NCI-H128 (cell line): ENCODE results near the gene NEK7.
"Not testable (repeated sequence)": the region's sequence is repeated elsewhere in the genome, so short reads cannot be mapped to it uniquely, and the experiment has no call there.

Experiments
- DNase-seq: peaks from one replicate; lab custom pipeline; 2025; ENCODE audit not compliant: unreplicated experiment; lab: John Stamatoyannopoulos, UW

The NEK7 gene

GRCh38 chr1:198156745-198157240 lies at the start of gene NEK7:
Gene NEK7, plus strand, starts transcription at chr1:198156998. Its CDS starts 75,583 bp downstream, at chr1:198232581.
- peak; percentile 73 for DNase-seq

GRCh38 chr1:198107091-198107501 lies 49.7 kb upstream of the NEK7 start:
- no peak for DNase-seq

- no peak for DNase-seq
Observed at GRCh38 chr1:198108636-198109370, 48.0 kb upstream of the NEK7 start.

GRCh38 chr1:198109371-198109715 lies 47.5 kb upstream of the NEK7 start:
- DNase-seq = no peak

- DNase-seq = no peak
Observed at GRCh38 chr1:198113342-198113750, 43.5 kb upstream of the NEK7 start.

GRCh38 chr1:198116069-198116468 lies 40.7 kb upstream of the NEK7 start:
- no peak for DNase-seq

GRCh38 chr1:198116469-198116868 lies 40.3 kb upstream of the NEK7 start:
- no peak for DNase-seq

GRCh38 chr1:198117267-198117666 lies 39.5 kb upstream of the NEK7 start:
- no peak for DNase-seq

GRCh38 chr1:198118134-198118533 lies 38.7 kb upstream of the NEK7 start:
- DNase-seq = no peak

- no peak for DNase-seq
Observed at GRCh38 chr1:198119906-198120305, 36.9 kb upstream of the NEK7 start.

- no peak for DNase-seq
Observed at GRCh38 chr1:198121056-198121826, 35.6 kb upstream of the NEK7 start.

GRCh38 chr1:198122693-198123092 lies 34.1 kb upstream of the NEK7 start:
- DNase-seq = no peak

- no peak for DNase-seq
Observed at GRCh38 chr1:198123133-198123532, 33.7 kb upstream of the NEK7 start.

- no peak for DNase-seq
Observed at GRCh38 chr1:198124673-198125072, 32.1 kb upstream of the NEK7 start.

GRCh38 chr1:198125995-198126735 lies 30.6 kb upstream of the NEK7 start:
- DNase-seq = no peak

- DNase-seq = no peak
Observed at GRCh38 chr1:198128533-198128932, 28.3 kb upstream of the NEK7 start.

- DNase-seq = not testable (repeated sequence)
Observed at GRCh38 chr1:198130053-198130452, 26.7 kb upstream of the NEK7 start.

- no peak for DNase-seq
Observed at GRCh38 chr1:198132060-198132781, 24.6 kb upstream of the NEK7 start.

- DNase-seq = no peak
Observed at GRCh38 chr1:198134252-198134651, 22.5 kb upstream of the NEK7 start.

- no peak for DNase-seq
Observed at GRCh38 chr1:198135366-198135765, 21.4 kb upstream of the NEK7 start.
